NCI-H226 (cell line): ENCODE data around the gene GATAD2A.

Experiments
- DNase-seq: peaks from one replicate; pipeline ENCODE4 v3.0.0-alpha.2; 2015

Gene GATAD2A

DNA sequence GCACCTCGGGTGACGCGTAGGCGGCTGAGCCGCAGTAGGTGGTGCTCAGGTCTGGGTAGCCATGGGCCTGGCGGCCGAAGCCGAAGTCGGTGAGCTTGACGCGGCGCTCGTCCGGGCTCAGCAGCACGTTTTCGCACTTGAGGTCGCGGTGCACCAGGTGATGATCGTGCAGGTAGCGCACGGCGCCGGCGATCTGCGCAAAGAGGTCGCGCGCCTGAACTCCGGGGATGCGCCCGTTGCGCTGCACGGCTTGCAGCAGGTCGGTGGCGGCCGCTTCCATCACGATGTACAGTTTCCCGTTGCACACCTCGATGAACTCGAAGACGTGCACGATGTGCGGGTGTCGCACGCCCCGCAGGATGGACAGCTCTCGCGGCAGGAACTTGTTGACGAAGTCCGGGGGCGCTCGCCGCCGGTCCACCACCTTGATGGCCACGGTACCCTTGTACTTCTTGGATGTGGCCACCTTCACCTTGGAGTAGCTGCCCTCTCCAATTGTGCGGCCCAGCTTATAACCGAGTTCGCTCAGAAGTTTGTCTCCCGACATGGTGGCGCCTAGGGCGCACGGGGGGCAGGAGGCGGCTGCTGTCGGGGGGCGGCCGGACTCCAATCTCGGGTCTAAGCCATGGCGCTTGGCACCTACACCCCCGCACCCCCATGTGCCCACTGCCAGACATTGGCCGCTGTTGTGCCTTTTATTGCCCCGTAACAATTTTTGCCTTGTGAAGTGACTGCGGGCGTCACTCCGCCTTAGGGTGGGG is 109.6 kb downstream of the GATAD2A start, which contains the start of gene TSSK6:
TSS of gene TSSK6 (minus strand) at position 668 of the 761 bp plus-strand sequence. CDS start at position 547, 121 bp downstream.
- DNase-seq: no peak

DNA sequence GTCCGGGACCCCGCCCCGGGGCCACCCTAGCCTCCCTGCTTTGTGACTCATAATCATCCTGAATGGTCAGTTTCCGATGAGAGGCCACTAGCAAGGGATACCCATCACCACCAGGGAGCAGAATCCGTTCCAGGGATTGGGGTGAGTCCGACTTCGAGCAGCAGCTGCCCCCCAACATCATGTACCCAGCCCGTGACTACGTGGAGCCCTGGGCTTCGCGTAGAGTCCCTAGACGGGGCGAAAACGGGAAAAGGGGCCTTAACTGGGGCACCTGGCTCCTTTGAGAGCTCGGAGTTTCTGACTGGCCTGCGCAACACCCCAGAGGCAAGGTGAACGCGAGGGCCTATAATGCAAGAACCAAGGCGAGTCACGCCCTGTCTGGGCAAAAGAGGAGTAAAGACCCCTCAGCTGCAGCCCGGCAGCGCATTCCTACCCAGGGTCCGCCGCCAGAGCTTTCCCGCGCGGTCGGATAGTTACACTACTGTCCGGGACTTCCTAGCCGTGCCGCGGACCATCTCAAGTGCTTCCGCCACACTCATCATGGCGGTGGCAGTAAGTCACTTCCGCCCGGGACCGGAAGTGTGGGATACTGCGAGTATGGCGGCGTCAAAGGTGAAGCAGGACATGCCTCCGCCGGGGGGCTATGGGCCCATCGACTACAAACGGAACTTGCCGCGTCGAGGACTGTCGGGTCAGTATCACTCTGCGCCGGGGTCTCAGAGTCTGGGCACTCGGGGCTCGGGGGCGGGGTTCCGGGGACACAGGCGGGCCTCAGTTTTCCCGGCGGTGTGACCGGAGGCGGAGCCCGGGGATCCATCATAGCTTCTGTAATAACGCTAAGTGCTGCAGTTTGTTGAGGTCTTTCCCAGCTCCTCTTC is 110.4 kb downstream of the GATAD2A start, which contains the start of gene NDUFA13:
TSS of gene NDUFA13 (plus strand) at position 584 of the 878 bp plus-strand sequence. CDS start at position 598, 14 bp downstream.
- peak; percentile 84 for DNase-seq

DNA sequence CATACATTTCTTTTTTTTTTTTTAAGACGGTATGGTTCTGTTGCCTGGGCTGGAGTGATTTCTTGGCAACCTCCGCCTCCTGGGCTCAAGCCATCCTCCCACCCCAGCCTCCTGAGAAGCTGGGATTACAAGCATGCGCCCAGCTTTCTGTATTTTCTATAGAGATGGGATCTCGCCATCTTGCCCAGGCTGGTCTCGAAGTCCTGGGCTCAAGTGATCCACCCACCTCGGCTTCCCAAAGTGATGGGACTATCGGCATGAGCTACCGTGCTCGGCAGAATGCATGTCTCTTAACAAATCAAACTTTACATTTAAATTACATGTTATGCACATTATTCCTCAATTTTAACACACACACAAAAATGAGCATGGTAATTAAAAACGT is 111.8 kb downstream of the GATAD2A start:
- DNase-seq: no peak

DNA sequence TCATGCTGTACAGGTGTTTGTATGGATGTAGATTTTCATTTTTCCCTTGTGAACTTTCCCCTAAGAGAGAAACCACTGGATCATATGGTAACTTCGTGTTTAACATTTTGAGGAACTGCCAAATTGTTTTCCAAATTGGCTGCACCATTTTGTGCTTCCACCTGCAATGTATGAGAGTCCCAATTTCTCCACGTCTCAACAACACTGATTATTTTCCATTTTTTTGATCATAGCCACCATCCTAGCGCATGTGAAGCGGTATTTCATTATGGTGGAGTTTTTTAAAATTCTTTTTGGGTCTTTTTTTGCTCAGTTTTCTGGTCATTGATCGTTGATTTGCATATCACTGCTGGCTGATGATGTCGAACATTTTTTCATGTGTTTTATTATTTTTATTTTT is 115.5 kb downstream of the GATAD2A start:
- DNase-seq: no peak

DNA sequence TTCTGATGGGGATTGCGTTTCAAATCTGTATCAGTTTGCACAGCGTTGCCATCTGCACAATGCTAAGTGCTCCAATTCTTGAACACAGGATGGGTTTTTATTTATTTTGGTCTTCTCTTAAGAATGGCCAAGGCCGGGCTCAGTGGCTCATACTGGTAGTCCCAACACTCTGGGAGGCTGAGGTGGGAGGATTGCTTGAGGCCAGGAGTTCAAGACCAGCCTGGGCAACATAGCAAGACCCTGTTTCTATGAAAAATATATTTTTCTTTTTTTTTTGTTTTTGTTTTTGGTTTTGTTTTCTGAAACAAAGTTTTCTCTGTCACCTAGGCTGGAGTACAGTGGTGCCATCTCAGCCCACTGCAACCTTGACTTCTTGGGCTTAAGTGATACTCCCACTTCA is 117.7 kb downstream of the GATAD2A start:
- no peak for DNase-seq

DNA sequence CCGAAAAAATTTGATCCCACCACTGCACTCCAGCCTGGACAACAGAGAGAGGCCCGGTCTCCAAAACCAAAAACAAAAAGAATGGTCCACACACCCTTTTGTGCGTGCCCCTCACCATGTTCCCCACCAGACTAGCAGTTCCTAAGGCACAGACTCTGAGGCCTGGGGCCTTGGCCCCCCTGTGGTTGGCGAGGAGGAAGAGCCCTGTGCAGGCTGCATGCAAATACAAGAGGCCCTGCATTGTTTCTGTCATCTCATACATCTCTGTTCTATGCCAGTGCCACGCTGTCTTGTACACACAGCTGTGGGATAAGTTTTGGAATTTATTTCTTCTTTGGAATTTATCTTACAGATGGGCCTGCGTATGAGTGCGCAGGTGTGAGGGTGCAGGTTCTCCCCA is 118.6 kb downstream of the GATAD2A start:
- DNase-seq: no peak

DNA sequence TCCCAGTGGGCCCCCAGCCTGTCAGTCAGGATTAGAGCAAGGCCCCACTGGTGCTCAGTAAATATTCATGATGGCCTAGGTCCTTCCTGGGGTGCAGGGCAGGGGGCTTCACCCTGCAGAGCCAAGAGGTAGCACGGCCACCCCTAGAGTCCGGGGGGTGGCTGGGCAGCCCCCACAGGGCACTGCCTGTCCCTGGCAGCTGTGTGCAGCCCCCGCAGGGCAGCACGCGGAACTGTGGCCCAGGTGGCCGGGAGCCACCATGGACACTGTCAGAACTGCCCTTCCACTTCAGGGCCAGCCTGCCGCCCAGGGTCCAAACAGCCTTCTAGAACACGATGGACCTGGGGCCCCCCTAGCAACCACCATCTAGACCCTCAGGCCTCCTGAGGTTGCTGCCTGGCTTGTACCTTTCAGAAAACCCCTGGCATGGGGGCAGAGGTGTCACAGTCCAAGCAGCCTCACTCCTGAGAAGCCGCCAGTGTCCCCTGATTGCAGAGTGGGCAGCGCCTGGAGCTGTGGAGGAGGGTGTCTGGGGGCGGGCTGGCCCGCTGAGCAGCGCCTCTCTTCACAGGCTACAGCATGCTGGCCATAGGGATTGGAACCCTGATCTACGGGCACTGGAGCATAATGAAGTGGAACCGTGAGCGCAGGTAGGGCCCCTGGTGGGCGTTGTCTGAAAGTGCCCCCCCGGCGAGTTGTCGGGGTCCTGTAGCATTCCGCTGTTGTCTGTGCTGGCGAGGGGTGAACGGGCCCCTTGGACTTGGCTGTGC is 120.3 kb downstream of the GATAD2A start:
- DNase-seq: no peak

DNA sequence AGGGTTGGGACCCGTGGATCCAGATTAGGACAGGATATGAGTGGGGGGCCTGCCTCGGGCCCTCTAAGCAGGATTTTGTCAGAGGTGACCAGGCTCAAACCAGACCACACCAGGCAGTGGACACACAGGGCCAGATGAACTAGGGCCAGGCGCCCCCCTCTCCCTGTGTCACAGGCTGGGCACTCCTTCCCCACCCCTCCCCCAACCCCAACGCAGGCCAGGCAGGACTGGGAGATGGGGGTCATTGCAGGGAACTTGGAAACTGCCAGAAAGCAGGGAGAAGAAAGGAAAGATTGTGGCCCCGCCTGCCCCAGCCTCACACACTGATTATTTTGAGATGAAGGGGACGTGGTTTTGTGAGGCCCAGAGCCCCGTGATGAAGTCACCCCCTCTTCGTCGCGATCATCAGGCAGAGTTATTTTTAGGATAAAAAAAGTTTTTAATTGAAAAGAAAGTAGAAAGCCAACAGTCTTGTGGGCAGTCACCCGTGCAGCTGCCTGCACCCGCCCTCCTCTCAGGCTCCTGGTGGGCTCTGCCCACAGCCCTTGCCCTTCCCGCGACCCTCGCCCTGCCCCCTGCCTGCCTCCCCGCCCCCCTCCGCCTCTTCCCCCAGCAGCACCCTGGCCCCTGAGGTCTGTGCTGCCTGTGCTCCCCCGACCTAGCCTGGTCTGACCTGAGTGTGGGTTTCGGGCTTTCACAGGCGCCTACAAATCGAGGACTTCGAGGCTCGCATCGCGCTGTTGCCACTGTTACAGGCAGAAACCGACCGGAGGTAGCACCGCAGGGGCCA is 121.3 kb downstream of the GATAD2A start:
- DNase-seq: no peak

DNA sequence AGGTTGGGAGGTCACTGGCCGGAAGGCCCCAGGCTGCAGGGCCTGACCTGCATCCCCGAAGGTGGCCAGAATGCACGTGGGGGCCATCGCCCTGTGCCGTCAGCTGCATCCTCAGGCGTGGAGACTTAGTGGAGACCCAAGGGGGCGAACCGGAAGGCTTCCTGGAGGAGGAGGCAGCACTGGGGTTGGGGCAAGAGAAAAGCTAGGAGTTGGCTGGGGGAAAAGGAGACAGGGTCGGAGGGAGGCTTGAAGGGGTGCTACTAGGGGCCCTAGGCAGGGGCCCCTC is 121.8 kb downstream of the GATAD2A start:
- DNase-seq: no peak

DNA sequence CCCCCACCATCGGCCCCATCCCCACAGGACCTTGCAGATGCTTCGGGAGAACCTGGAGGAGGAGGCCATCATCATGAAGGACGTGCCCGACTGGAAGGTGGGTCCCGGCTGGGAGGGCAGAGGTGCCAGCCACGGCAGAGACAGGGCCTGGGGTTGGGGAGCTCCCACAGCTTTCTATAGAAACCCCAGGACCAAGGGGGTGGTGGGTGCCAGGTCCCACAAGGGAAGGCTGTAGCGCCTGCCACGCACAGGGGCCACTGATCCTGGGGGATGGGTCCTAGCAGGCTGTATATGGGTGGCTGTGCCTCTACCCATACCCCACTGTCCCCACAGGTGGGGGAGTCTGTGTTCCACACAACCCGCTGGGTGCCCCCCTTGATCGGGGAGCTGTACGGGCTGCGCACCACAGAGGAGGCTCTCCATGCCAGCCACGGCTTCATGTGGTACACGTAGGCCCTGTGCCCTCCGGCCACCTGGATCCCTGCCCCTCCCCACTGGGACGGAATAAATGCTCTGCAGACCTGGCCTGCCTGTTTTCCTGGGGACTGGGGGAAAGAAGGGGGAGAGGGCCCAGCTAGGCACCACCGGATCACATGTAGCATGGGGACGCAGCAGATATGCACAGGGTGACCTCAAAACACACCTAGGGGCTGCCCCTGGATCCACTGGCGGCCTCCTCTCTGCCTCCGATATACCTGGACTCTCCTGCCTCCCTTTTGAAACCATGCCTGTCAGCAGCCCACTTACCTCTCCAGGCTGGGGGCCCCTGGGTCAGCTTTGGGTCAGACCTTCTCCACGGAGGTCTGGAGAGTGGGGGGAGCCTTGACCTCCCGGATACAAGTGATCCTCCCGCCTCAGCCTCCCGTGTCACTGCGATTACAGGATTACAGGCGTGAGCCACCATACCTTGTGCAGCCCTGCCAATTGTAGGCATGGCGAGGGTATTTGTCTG is 122.5 kb downstream of the GATAD2A start:
- DNase-seq: no peak

DNA sequence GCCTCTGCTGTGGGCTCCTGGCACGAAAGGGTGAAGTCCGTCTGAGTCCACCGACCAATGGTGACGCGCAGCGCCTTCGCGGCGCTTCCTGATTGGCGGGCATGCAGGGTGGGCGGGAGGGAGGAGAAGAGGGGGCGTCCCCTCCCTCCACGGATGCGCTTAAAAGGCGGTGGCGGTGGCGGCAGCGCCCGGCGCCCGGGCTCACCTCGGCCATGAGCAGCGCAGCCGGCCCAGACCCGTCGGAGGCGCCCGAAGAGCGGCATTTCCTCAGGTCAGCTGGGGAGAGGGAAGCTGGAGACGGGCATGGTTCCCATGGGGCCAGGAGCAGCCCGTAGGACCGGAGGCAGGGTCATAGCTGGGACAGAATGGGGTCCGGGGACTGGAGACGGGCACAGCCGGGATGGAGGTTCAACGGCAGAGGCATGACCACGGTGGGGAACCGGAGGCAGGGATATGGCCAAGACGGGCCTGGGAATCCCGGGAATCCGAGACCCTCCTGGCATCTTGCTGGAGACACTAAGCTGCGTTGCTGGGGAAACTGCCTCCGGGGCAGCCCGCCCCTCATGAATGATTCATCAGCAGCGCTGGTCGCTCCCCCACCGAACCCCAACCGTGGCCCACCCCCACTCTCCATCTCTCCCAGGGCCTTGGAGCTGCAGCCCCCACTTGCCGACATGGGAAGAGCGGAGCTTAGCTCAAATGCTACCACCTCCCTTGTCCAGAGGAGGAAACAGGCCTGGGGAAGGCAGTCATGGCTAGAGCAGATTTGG is 123.4 kb downstream of the GATAD2A start, which contains the start of gene YJEFN3:
TSS of gene YJEFN3 (plus strand) at position 191 of the 770 bp plus-strand sequence. CDS start at position 213, 22 bp downstream.
- DNase-seq: no peak

DNA sequence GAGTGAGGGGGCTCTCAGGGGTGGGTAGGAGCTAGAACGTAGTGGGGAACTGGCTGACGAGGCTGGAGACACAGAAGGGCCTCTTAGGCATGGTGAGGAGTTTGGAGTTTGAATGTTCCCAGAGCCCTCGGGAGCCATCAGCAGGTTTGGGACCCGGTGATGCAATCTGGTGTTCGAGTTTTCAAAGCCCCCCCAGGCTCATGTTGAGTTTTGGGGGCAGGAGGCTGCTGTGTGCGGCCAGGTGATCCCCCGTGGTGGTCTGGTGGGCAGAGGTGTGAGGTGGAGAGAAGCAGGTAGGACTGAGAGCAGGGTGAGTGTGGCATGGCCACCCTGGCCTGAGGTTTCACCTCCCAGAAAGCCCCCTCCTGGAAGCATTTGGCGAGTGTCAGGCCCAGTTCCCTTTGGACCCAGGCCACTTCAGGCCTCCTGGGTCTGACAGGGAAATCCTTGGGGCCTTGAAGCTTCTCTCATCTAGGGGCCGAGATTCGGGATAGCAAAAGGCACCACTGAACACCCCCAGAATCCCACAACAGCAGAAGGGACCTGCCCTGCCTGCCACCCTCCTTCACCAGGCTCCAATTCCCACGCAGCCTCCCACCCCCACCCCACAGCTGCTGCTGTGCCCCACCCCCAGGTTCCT is 124.4 kb downstream of the GATAD2A start:
- no peak for DNase-seq

DNA sequence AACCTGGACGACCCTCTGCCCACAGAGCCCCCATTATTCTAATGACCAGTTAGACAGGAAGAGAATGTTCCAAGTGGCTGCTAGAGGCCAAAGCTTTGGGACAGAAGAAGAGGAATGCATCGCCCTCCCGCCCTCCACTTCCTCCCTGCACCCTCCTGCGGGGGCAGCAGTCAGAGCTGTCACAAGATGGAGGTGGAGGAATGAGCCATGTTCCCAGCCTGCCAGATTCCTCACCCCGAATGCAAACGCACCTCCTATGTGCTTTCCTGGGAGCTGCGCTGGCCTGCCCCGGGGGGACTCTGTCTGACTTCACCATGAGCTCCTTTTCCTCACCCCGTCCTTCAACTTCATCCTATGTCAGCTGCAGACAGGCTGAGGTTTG is 124.9 kb downstream of the GATAD2A start:
- no peak for DNase-seq

DNA sequence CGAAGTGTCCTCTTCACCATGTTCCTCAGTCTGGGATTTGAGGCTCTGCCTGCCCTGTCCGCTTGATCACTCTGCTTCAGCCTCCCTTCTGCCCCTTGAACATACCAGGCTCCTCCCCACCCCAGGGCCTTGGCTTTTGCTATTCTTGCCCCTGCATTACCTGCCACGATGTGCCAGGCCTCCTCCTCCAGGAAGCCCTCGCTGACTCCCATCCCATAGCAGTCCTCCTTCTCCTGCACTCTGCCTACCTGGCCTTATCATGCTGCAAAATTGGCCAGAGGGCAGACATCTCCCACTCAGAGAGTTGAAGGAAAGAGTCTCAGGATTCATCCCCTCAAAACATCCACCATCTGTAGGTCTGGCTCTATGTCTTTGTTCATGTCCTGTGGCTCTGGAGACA is 125.4 kb downstream of the GATAD2A start:
- DNase-seq: no peak

DNA sequence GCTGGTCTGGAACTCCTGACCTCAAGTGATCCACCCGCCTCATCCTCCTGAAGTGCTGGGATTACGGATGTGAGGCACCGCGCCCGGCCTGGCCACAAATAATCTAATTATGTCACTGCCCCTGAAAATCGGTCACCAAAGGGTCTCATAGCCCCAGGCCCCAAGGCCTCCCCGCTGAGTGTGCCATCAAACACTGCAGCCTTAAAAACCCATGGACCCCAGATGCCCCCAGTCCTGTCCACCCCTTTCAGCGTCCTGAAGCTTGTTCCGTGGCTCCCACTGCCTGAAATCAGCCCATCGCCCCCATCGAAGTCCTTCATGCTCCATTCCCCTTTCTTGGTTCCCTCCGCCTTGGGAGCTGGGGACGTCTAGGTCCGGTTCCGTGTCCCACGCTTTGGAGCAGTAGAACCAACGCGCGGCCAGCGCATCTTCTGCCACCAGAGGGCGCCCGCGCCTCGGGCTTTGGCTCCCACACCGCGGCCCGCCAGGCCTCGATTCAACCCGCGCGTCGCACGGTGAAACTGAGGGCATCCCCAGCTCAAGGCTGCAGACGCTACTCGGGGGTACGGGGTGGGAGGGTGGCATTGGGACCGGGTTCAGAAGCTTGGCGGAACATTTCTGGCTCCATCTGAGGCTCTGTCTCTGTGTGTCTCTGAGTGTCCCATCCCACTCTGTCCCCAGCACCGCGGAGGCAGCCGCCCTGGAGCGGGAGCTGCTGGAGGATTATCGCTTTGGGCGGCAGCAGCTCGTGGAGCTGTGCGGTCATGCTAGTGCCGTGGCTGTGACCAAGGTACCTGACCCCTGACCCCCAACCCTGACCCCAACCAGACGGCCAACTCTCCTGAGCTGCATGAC is 126.7 kb downstream of the GATAD2A start:
- DNase-seq: peak; percentile 18

DNA sequence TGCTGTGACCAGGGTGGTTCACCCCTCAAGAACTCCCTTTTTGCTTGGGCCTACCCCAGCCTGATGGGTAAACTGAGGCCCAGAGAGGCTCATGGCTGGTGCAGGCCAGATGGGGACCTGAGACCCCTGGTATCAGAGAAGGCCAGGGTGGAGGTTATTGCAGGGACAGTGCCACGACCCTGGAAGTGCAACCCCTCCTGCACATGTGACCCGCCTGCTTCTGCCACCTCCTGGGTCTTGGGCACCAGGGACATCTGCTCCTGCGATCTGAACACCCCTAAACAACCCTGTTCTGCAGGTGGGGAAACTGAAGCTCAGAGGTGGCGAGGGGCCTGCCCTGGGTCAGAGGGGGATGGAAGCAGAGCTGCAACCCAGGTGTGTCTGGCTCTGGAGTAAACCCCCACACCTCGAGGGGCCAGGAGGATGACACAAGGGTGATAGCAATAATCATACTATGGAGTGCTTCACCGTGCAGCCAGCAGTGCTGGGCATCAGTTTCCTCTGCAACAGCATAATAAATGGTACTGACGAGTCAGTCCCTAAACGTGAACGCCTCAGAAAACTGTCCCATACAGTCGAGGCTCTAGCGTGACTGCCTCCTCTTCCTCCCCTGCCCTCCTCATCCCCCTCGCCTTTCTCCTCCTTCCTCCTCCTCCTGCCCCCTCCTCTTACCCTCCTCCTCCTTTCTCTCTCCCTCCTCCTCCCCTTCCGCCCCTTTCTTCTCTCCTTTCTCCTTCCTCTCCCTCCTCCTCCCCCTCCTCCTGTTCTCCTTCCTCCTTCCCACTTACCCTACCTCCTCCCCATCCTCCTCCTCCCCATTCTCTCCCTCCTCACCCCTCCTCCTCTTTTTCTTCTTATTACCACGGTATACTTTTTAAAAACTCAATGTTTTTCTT is 127.6 kb downstream of the GATAD2A start:
- no peak for DNase-seq

DNA sequence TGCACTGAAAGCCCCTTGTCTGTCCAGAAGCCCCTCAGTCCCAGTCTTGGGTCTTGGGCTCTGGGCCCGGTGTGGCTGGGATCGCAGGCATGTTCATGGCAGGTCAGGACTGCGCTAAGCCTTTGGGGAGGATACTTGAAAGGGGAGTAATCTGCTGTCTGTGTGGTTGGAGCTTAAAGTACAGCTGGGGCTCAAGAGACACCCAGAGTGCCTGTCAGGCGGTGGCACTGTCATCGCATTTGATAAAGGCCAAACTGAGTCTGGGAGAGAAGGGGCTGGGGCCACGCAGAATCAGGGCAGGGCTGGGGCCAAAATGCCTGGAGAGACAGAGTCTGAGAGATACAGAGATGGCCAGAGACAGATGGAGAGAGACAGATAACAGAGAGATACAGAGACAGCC is 128.4 kb downstream of the GATAD2A start:
- no peak for DNase-seq
